Choroid plexus epithelial cell (primary cell): Measurements from ENCODE around the gene CHRNA9.
"Not testable (repeated sequence)": the region's sequence is repeated elsewhere in the genome, so short reads cannot be mapped to it uniquely, and the experiment has no call there.

Source experiments
- DNase-seq: peaks from one replicate; pipeline ENCODE4 v3.0.0-alpha.2; 2010; ENCODE audit warnings: low read depth
- H3K4me3 ChIP-seq: 2 replicates; pipeline ENCODE4 v1.5.1; 2011; ENCODE audit warnings: low read depth, mild to moderate bottlenecking, control low read depth, low read length, moderate library complexity
- CTCF ChIP-seq: conservative IDR thresholded peaks from 2 replicates; pipeline ENCODE4 v1.5.1; 2011; ENCODE audit warnings: low read depth, mild to moderate bottlenecking, control low read depth, inconsistent platforms, low read length, moderate library complexity

The CHRNA9 gene

DNA sequence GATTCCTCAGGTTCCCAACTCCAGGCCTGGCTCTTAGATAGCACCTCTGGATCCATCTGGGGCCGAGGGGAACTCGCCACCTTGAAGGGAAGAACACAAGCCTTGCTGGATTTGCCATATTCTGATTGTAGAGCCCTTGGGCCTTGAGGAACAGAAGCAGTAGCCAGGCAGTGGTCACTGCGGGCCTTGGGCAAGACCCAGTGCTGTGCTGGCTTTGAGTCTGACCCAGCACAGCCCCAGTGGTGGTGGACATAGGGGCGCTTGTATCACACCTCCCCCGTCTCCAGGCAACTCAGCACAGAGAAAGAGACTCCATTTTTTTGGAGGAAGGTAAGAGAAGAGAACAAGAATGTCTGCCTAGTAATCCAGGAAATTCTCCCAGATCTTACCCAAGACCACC is 45.5 kb downstream of the CHRNA9 start:
- TF ChIP-seq CTCF, result no peak

GRCh38 chr4:40388239-40388638 is 53.1 kb downstream of the CHRNA9 start:
- no peak overlapping the region for H3K4me3 ChIP-seq

More for the DNA sequence above, 45.5 kb downstream of the CHRNA9 start:
- DNase-seq, result no peak
- no peak overlapping the region for H3K4me3 ChIP-seq

GRCh38 chr4:40389986-40390385 is 54.9 kb downstream of the CHRNA9 start:
- TF ChIP-seq CTCF, result no peak
- no peak for DNase-seq
- no peak overlapping the region for H3K4me3 ChIP-seq

More at GRCh38 chr4:40388239-40388638, 53.1 kb downstream of the CHRNA9 start:
- no peak for TF ChIP-seq CTCF
- DNase-seq, result no peak

GRCh38 chr4:40392241-40392640 is 57.1 kb downstream of the CHRNA9 start:
- DNase-seq, H3K4me3 ChIP-seq: not testable (repeated sequence)

- TF ChIP-seq CTCF, result no peak
- no peak for DNase-seq
- H3K4me3 ChIP-seq, result no peak overlapping the region
Measured at GRCh38 chr4:40394236-40394635, 59.1 kb downstream of the CHRNA9 start.

- TF ChIP-seq CTCF, result no peak
- no peak for DNase-seq
- H3K4me3 ChIP-seq, result no peak overlapping the region
Measured at GRCh38 chr4:40395166-40395900, 60.2 kb downstream of the CHRNA9 start.

DNA sequence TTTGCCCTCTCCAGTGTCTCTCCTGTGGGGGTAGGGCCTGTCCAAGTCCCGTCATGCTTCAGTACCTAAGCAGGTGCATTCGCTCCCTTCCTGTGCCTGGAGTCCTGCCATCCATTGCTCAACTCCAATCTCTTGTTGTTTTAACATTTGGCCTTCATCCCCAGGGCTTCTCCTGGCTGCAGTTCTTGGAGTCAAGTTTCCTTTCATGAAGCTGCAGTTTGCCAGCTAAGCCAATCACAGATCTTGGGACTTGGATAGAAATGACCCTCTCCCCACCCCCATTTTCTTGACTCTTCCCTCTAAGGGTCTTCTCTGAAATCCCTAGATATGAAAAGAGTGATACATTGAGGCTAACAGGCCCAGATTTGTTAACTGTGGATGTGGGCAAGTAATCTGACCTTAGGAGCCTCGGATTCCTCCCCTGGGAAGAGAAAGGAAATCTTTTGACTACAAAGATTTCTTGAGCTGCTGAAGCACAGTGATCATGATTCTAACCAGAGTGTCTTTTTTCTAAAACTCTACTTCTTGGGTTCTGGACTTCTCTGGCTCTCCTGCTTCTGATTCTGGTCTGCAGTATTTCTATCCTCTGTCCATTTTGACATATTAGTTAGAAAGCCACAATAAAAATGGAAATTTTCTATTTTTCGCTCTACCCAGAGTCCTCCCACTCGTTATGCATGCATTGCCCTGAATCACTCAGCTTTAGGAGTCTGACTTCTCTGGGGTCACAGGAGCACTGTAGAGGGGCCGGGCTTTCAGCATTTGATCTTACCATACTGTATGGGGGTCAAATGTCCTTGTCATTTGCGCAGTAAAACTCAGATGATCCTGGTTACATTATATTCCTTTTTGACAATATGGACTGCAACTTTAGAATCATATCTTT is 61.0 kb downstream of the CHRNA9 start:
- peak; percentile 77 for DNase-seq
- no peak overlapping the region for H3K4me3 ChIP-seq
- no peak for TF ChIP-seq CTCF
